GM19099 (cell line): ENCODE results near the gene CAPN15.

Source experiments
- POLR2A ChIP-seq: IDR thresholded peaks from 3 replicates; pipeline ENCODE4 v1.6.1; 2011; ENCODE audit warnings: low read depth; ENCODE audit not compliant: insufficient read length; ENCODE audit errors: extremely low read depth

Gene CAPN15

DNA sequence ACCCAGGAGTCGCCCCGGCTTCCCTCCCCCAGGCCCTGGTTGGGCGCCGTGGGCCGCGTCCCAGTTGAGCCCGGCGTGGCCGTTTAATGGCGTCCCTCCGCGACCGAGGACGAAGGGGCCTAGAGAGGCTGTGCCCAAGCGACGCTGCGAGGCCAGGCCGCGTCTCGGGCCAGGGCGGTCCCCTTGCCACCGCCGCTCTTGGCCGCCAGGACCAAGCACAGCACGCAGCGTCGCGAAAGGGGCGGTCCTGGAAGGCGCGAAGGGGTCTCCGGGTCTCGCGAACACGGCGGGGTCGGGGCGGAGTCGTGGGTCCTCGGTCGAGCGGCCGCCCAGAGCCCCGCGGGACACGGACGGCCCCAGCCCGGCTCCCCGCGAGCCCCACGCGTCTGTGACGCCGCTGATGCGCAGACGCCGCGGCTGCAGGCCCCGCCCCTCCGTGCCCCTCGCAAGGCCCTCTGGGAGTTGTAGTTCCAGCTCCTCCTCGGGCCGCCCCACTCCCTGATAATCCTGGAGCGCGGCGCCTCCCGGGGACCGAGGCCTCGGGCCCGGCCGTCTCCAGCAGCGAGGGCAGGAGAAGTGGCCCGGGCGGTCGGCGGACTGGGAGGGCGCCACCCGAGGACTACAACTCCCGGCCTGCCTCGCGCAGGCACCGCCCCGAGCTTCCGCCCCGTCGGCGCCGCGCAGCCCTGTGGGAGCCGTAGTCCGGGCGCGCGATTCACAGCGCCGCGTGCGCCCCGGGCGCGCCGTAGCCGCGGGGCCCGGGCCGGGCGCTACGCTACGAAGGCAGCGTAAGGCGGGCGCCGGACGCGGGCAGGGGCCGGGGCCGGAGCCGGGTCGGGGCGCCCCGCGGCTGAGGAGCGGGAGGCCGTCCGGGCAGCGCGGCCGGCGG, at the start of gene CAPN15:
Gene CAPN15, plus strand, starts transcription at position 698 of the 889 bp plus-strand sequence. CDS start 19,127 bp downstream, outside the sequence.
- peak; percentile 63 for TF ChIP-seq POLR2A

DNA sequence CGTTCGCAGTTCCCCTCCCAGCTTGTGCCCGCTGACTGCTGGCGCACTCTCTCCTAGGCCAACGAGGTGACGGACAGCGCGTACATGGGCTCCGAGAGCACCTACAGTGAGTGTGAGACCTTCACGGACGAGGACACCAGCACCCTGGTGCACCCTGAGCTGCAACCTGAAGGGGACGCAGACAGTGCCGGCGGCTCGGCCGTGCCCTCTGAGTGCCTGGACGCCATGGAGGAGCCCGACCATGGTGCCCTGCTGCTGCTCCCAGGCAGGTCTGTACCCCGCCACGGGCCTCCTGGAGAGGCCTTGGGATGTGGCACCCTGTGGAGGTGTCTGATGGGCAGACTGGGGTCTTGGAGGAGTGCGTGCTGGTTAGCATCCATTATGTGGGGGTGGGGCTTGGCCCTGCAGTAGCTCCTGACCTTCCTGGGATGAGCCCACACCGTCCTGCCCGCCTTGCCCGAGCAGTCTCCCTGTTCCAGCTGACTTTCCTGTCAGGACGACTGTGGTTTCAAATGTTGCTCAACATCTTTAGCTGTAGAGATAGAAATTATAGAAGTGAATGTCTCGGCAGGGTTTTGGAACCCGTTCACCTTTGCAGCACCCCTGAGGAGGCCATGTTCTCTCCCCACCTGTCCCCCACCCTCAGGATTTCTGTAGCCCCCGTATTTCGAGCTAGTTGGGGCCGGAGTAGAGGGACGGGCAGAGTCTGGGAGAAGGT, 44.9 kb upstream of the CAPN15 start:
- TF ChIP-seq POLR2A: no peak

DNA sequence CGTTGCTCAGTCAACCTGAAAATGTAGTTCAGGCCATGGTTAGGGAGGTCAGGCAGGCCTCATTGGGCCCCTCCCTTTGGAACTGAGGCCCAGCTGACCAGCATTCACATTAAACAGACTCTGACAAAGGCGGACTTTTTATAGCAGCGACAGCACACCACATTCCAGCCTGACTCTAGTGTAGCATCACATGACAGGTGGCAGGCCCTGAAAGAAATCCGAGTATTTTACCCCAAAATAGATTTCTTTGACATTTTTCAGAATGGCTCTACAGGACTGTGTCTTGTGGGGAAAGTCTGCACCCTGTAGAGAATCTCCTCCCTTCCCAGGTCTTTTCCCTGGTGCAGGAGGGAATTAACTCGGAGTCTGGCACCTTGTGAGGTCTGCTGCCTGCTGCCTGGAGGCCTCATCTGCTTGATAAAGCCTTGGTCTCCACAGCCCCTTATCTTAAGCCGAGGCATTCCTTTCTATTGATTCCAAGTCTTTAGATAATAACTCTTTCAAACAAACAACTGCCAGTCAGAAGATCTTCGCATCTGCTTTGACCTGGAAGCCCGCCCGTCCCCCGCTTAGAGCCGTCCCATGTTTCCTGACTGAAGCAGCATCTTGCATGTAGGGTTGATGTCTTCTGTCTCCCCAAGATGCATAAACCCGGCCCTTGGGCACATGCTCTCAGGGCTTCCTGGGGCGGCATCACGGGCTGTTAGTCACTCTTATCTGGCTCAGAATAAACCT, 44.0 kb upstream of the CAPN15 start:
- no peak for TF ChIP-seq POLR2A

DNA sequence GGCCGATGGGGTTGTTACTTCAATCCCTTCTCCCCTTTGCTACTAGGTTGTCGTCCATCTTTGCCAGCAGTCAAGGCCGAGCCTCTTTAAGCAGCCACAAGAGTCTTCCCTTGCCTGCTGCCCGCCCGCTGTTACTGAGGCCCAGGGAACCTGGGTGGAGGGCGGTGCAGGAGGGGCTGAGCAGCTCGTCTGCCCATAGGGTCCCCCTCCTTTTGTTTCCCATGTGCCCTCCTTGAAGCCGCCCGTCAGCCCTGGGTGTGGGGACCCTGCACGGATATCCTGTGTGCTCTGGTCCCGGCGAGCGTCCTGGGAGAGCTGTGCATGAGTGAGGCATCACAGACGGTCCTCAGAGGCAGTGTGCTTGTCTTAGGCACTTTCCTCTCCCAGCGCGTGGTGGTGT, 37.9 kb upstream of the CAPN15 start:
- no peak for TF ChIP-seq POLR2A

DNA sequence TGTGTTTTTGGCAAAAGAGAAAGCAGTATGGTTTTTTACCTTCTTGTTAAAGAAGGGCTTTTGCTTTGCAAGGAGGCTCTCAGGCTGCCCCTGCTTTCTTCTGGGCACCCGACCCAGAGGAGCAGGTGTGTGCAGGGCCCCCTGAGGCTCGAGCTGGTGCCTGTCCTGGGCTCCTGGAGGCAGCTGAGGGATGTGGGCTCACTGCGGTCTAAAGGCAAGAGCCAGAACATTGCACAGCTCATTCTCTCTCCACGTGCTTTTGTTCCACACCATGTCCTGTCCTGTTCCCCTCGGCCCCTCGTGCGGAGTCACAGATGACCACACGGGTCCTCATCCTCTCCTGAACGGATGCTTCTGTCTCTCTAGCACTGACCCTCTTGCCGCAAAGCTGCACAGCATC, 36.7 kb upstream of the CAPN15 start:
- no peak for TF ChIP-seq POLR2A

DNA sequence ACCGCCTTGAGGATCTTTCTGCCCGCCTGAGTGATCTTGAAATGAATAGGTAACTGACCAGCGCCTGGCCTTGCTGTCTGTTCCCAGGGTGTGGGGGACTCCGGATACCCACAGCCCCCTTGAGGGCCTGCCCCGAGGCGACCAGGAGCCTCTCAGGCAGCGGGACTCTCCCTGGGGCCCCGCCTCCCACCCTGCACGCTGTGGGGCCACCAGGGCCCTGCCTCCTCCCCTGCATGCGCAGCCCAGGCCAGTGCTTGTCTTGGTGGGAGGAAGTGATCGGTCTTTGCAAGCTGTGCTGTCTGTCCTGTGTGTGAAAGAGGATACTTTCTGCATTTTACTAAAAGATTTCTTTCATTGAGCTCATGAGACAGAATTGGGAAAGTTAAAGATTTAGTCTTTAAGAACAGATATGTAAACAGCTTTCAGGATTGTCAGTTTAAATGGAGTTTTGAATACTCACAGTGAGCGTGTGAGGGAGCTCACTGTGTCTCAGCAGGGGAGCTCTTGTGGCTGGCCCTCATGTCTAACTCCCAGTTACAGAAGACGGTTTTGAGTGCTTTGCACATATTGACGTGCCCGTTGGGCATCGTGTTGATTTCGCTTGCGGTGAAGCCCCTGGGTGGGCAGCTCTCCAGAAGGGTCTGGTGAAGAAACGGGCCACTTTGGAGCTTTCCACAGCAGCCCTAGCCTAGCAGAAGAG, 36.1 kb upstream of the CAPN15 start:
- TF ChIP-seq POLR2A: no peak

DNA sequence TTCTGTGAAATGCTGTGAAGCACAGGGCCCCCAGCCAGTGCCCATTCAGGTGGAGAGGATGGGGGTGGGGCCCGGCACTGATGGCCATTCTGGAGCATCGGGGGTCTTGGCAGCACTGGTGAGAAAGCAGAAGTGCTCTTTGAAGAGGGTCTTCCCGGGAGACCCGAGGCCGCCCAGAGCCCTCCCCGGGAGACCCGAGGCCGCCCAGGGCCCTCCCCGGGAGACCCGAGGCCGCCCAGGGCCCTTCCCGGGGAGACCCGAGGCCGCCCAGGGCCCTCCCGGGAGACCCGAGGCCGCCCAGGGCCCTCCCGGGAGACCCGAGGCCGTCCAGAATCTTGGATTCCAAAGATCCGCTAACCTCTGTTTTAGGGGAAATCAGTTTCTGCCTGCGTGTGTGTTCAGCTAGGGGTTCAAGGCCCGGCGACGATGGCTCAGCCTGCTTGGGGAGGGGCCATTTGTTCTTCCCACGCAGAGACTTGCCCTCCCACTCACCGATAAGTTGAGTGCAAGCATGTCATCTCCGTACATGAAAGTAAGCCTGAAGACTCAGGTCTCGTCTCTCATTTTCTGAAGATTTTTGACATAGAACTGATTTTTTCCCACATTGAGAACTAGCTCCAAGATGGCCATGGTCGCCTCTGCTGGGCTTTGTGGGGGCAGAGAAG, 35.2 kb upstream of the CAPN15 start:
- no peak for TF ChIP-seq POLR2A

DNA sequence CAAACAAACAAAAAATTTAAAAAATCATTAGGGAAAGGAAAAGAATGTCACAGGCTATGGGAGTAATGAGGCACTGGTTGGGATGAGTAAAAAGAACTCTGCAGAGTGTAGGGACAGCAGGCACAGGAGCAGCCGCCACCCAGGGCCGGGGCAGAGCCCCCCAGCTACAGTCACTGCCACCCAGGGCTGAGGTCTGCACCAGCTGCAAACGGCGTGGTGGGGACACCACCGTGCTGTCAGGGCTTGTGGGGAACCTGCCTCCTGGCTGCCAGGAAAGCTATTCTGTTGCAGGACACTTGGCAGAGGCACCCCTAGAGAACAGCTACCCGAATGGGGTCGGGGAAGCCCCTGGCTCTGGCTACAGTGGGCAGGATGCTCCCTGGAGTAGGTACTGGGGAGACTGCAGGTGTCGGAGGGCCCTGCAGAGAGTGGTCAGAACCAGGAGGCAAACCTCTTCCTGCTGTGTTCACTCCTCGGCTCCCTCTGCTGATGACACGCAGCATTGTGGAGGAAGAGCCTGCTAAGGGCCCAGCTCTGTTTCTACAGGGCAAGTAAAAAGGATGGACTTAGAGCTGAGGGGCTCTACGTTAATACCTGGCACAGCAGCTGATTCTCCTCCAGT, 32.3 kb upstream of the CAPN15 start:
- TF ChIP-seq POLR2A: no peak

DNA sequence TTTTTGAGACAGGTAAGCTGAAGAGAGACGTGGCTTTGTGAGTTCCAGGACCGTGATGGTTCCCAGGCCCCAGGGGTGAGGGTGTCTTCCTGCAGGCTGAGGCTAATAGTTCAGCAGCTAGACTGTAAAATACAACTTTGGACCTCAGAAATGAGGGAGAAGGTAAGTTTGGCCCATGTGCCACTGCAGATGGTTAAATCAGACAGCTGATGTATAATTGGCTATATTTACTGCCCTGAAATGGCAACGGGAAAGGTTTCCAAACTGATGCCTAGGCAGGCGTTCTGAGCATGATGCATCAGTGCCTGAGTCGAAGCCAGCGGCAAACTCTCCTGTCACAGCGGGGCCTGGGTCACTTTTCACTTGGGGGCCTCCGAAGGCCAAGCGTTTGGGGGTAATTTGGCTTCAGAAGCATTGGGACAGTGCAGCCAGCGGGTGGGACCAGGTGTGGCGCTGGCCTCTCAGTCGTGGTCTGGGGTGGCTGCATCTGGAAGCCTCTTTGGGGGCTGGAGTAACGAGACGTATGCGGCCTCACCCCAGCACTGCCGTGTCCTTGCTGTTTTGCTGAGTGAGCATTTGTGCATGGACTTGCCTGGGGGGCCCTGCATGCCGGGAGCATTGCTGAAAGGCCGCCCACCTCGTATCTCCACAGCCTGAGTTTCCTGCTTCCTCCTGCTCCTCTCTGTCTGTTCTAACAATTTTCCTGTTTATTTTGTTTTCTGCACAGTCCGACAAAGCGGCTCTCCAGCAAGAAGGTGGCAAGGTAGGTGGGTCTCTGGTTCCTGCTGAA, 31.2 kb upstream of the CAPN15 start:
- TF ChIP-seq POLR2A: no peak

DNA sequence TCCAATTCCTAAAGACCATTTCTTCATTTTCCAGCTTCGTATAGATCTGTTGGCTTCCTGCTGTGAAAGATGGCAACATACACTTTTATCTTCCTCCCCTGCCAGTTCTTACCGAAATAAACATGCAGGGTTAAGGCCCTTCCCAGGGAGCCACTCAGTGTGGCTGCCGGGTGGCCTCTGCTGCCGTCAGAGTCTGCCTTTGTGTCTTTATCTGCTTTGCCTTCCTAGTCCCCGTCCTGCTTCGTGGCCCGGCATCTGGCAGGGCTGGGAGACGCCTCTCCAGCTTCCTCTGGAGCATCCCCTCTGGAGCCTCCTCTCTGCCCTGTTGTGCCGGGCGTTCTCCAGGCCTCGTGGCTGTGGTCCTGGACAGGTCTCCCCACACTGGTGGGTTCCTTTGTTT, 30.3 kb upstream of the CAPN15 start:
- no peak for TF ChIP-seq POLR2A

DNA sequence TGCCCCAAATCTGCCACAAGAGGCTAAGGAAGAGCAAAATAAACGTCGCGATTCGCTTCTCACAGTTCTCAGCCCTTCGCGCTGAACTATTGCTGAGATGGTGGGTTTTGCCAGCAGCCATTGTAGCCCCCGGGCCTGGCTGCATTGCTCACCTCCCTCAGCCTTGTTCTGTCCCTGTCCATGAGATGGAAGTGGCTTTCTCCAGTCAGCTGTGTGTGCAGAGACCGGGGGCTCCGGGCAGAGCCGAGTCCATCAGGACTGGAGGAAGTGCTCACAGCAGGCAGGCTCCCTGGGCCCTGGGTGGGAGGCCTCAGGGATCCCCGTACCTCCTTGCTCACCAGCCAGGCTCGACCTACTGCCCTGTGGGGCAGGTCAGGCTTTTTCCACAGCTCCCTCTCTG, 27.6 kb upstream of the CAPN15 start:
- TF ChIP-seq POLR2A: no peak

DNA sequence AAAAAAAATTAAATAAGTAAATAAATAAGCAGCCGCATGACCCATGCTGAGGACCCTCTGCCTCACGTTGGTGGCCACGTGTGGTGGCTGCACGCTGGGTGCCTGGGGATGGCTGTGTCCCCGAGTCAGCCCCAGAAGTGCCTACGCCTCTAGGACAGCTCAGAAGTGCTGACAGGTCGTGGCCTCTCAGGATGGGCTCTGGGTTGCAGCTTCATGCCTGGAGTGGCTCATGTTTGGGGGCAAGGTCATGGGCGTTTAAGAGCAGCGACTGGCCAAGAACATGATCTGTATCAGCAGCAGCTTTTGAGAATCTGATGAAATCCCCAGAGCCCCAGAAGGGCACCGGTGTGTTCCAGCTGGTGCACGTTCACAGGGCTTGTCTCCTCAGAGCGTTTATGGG, 26.8 kb upstream of the CAPN15 start:
- no peak for TF ChIP-seq POLR2A

DNA sequence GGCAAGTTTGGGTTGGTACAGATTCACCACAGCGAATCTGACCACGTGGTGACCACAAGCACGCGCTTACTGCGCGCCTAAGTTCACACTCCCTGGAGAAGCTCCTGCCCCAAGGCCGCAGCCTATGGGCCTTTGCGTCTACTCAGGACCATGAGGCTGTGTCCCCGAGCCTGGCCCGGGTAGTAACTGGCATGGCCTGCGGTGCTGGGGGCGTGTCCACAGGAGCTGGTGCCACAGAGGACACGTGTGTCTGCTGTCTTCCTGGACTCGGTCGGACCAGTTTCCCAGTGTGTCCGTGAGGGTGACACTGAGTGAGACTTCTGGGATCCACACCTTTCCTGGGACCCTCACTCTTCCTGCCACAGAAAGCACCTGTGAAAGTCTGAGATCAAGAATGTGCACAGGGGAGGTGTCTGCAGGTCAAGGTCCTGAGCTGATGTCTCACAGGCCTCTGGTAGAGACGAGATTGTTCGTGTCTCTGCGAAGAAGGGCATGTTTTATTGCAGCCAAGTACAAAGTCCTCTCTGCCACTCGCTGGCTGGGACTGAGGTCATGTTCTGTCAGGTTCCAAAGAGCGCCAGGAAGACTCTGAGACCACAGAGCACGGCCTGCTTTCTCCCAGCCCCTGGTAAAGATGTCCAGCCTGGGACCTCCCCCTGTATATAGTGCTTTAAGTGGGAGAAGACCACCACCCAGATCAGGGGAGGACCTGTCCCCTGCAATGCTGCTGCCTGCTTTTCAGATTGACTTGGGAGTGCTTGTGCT, 25.2 kb upstream of the CAPN15 start:
- TF ChIP-seq POLR2A: no peak
